ENCODE data around the gene GNAQ. TPM values are rescaled to one million over a fixed set of nuclear protein-coding genes. Genes with fewer than 3 reads are reported as not detected.

GNAQ gene
- total RNA-seq, 1 experiment from 2014 or later, result 48.6 TPM

- Histone ChIP-seq H3K9me3 (ENCODE audit: control insufficient read depth, low read depth, low read length) (no peaks in the 10 kb centered on the region), H3K27me3 (ENCODE audit: insufficient read depth, low read length) (no peaks in the 10 kb centered on the region), H3K9ac (ENCODE audit: extremely low read depth, insufficient read length, low read length) (no peak overlapping the region), H2BK5ac (ENCODE audit: insufficient read length, low read length) (no peak overlapping the region), H4K8ac (replicated peaks; ENCODE audit: insufficient read length, low read depth, low read length) (no peak overlapping the region), H2BK120ac (ENCODE audit: low read depth, low read length, poor library complexity, severe bottlenecking) (no peak overlapping the region), H2BK12ac (ENCODE audit: insufficient read length, low read depth, low read length) (no peak overlapping the region), H4K20me1 (ENCODE audit: control insufficient read depth, insufficient read depth, insufficient read length) (no peaks in the 10 kb centered on the region), H2BK20ac (ENCODE audit: low read depth, low read length, poor library complexity, severe bottlenecking) (no peak overlapping the region), H3K27ac (ENCODE audit: insufficient read length, low read depth, low read length) (no peak overlapping the region), H3K4me1 (ENCODE audit: insufficient read depth, low read length) (no peaks in the 10 kb centered on the region; the same call in 1 of the 2 replicates), H3K79me2 (ENCODE audit: insufficient read depth, low read length) (peaks cover 4% of the 10 kb centered on the region; the same call in 1 of the 2 replicates), H3K14ac (ENCODE audit: insufficient read depth, low read length) (no peak overlapping the region), H3K79me1 (ENCODE audit: insufficient read depth, low read depth, low read length, poor library complexity, severe bottlenecking) (peaks cover 4% of the 10 kb centered on the region), H3K4me2 (ENCODE audit: insufficient read depth, insufficient read length, low read length) (no peak overlapping the region), H4K5ac (ENCODE audit: insufficient read length, low read depth, low read length) (no peak overlapping the region), H3K23ac (ENCODE audit: insufficient read length, low read depth, low read length) (no peak overlapping the region), H3T11ph (ENCODE audit: low read length) (no peak overlapping the region), H2AK5ac (ENCODE audit: insufficient read length, low read length) (no peak overlapping the region), H3K18ac (ENCODE audit: insufficient read length, low read depth, low read length) (no peak overlapping the region), H3K23me2 (ENCODE audit: insufficient read length, low read depth, low read length, poor library complexity, severe bottlenecking) (no peaks in the 10 kb centered on the region), H3K56ac (ENCODE audit: insufficient read length, low read depth, low read length) (no peak overlapping the region), H3K4ac (ENCODE audit: low read depth, low read length) (no peak overlapping the region), H4K91ac (ENCODE audit: insufficient read length, low read depth, low read length) (no peak overlapping the region), H2AFZ (ENCODE audit: low read length) (no peak overlapping the region), H2BK15ac (ENCODE audit: low read depth, low read length) (no peak overlapping the region)
- Mint-ChIP-seq H3K4me1 (peaks cover 27 to 29% of the 10 kb centered on the region in 2 experiments), H3K36me3 (ENCODE audit: insufficient read depth in 1 of 3, low read depth in 3 of 3) (no peaks in the 10 kb centered on the region; a peak in 1 of 7 replicates), H3K9me3 (no peaks in the 10 kb centered on the region), H3K27ac (peak overlapping the region in 2 of 3 experiments; percentile 46 to 61; a peak in 3 of 7 replicates), H3K27me3 (ENCODE audit: low read depth) (no peaks in the 10 kb centered on the region), H3K4me3 (peak overlapping the region in 1 of 2 experiments; percentile 42; a peak in 1 of 5 replicates)
- no CpG with 5 or more reads among the region's 6 CpGs for WGBS (ENCODE audit: extremely low coverage, insufficient read length, low lambda C conversion rate)
- no peak for DNase-seq
- peak; percentile 47 for TF ChIP-seq CTCF (conservative IDR thresholded peaks at IDR 0.05)
These were observed 86.9 kb downstream of the GNAQ start for GRCh38 chr9:77944556-77945243.
